IMR-90 (cell line): ENCODE results near the gene COL12A1.
A peak's percentile ranks its signal among the peaks of the same experiment; 100 is the strongest.

Experiments
- BHLHE40 ChIP-seq: fragments of 150-350 bp; IDR thresholded peaks from 2 replicates; pipeline ENCODE4 v1.6.1; 2016; ENCODE audit warnings: mild to moderate bottlenecking, low read depth, low read length
- CEBPB ChIP-seq: IDR thresholded peaks from 2 replicates; pipeline ENCODE4 v1.6.1; 2012; ENCODE audit warnings: low read depth, low read length, improper control_type of control experiment
- CHD1 ChIP-seq: IDR thresholded peaks from 2 replicates; pipeline ENCODE4 v1.6.1; 2012; ENCODE audit warnings: low read depth, low read length, improper control_type of control experiment
- CTCF ChIP-seq: conservative IDR thresholded peaks from 2 replicates; pipeline ENCODE4 v1.5.1; 2012; ENCODE audit warnings: mild to moderate bottlenecking, low read depth, low read length, improper control_type of control experiment
- ELK1 ChIP-seq: fragments of 150-350 bp; IDR thresholded peaks from 2 replicates; pipeline ENCODE4 v1.6.1; 2016; ENCODE audit warnings: low read depth, mild to moderate bottlenecking, low read length, moderate library complexity, borderline replicate concordance
- MAFK ChIP-seq: IDR thresholded peaks from 2 replicates; pipeline ENCODE4 v1.6.1; 2012; ENCODE audit warnings: low read depth, low read length, improper control_type of control experiment
- MXI1 ChIP-seq: IDR thresholded peaks from 2 replicates; pipeline ENCODE4 v1.6.1; 2012; ENCODE audit warnings: low read depth, mild to moderate bottlenecking, low read length, moderate library complexity, borderline replicate concordance
- NFE2L2 ChIP-seq: fragments of 150-350 bp; IDR thresholded peaks from 2 replicates; pipeline ENCODE4 v1.6.1; 2016; ENCODE audit warnings: low read depth, mild to moderate bottlenecking, low read length
- POLR2A ChIP-seq: IDR thresholded peaks from 2 replicates; pipeline ENCODE4 v1.6.1; 2012; ENCODE audit warnings: mild to moderate bottlenecking, low read depth, low read length
- RAD21 ChIP-seq: IDR thresholded peaks from 2 replicates; pipeline ENCODE4 v1.6.1; 2012; ENCODE audit warnings: low read length, improper control_type of control experiment
- RCOR1 ChIP-seq: IDR thresholded peaks from 2 replicates; pipeline ENCODE4 v1.6.1; 2012; ENCODE audit warnings: mild to moderate bottlenecking, low read length, improper control_type of control experiment; ENCODE audit not compliant: insufficient replicate concordance
- RFX5 ChIP-seq: IDR thresholded peaks from 2 replicates; pipeline ENCODE4 v1.8.0; 2012; ENCODE audit warnings: low read depth, mild to moderate bottlenecking, low read length, moderate library complexity
- SMC3 ChIP-seq: fragments of 150-350 bp; IDR thresholded peaks from 2 replicates; pipeline ENCODE4 v1.6.1; 2016; ENCODE audit warnings: low read depth, mild to moderate bottlenecking, antibody characterized with exemption, low read length, moderate library complexity
- USF2 ChIP-seq: fragments of 150-350 bp; IDR thresholded peaks from 2 replicates; pipeline ENCODE4 v1.6.1; 2017; ENCODE audit warnings: mild to moderate bottlenecking, antibody characterized with exemption, low read length, low read depth

GRCh38 chr6:75204217-75204958, 1.5 kb downstream of the COL12A1 start:
- TF ChIP-seq CTCF = peak; percentile 88
- TF ChIP-seq NFE2L2 = no peak
- peak; percentile 36; the same call in 1 of the 2 replicates for TF ChIP-seq MXI1
- TF ChIP-seq USF2 = no peak
- 0 out of 2 replicates have a peak, but pooled peaks have one; percentile 29 for TF ChIP-seq MAFK
- TF ChIP-seq POLR2A = no peak
- no peak for TF ChIP-seq CEBPB
- TF ChIP-seq RAD21 = peak; percentile 91
- no peak for TF ChIP-seq CHD1
- TF ChIP-seq SMC3 = peak; percentile 75
- 0 out of 2 replicates have a peak, but pooled peaks have one; percentile 20 for TF ChIP-seq BHLHE40
- no peak for TF ChIP-seq RCOR1
- TF ChIP-seq RFX5 = no peak
- TF ChIP-seq ELK1 = no peak
